ENCODE measurements around the gene ABCA5.

- TF ChIP-seq CTCF (IDR thresholded peaks at IDR 0.05; ENCODE audit: poor library complexity, severe bottlenecking): no peak
- TF ChIP-seq RAD21 (conservative IDR thresholded peaks at IDR 0.05): no peak
- TF ChIP-seq REST (IDR thresholded peaks at IDR 0.05; ENCODE audit: borderline replicate concordance): no peak
- no peak for TF ChIP-seq TAF1 (IDR thresholded peaks at IDR 0.05; ENCODE audit: low read depth)
- no peak for TF ChIP-seq POLR2AphosphoS5 (IDR thresholded peaks at IDR 0.05)
- no peak for TF ChIP-seq EZH2 (IDR thresholded peaks at IDR 0.05; ENCODE audit: borderline replicate concordance, insufficient read depth, low read length, poor library complexity, severe bottlenecking)
- no peak for TF ChIP-seq MXI1 (conservative IDR thresholded peaks at IDR 0.05; ENCODE audit: poor library complexity, severe bottlenecking)
- TF ChIP-seq EP300 (conservative IDR thresholded peaks at IDR 0.05; ENCODE audit: poor library complexity, severe bottlenecking): no peak
These were observed 19.8 kb upstream of the ABCA5 start for GRCh38 chr17:69346766-69347165.
